SK-N-SH (cell line): ENCODE data around the gene NPAS1.

Experiments
- ELF1 ChIP-seq: IDR thresholded peaks from 2 replicates; pipeline ENCODE4 v1.4.0; 2012
- TAF1 ChIP-seq: IDR thresholded peaks from 2 replicates; pipeline ENCODE4 v1.6.1; 2012; ENCODE audit warnings: low read depth, mild to moderate bottlenecking, low read length, moderate library complexity, borderline replicate concordance

DNA sequence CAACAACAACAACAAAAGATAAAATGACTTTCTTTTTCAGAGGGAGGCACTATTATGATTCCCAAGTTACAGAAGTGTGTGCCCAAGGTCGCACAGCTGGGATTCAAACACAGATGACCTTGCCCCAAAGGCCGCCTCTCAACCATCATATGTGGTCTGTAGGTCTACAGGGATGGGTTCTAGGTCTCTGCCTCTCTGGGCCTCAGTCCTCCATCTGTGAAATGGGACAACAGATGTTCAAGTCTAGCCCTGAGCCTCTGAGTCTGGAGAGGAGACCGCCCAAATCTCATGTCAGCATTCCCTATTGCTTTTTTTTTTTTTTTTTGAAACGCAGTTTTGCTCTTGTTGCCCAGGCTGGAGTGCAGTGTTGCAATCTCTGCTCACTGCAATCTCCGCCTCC lies 4.9 kb downstream of the NPAS1 start:
- TF ChIP-seq TAF1 (no peak), ELF1 (no peak)
